ENCODE measurements around the gene ADI1.
"Not testable (repeated sequence)": the region's sequence is repeated elsewhere in the genome, so short reads cannot be mapped to it uniquely, and the experiment has no call there.

ADI1 gene

GRCh38 chr2:3448441-3448911, 70.9 kb downstream of the ADI1 start:
- DNase-seq (ENCODE audit: low read depth in 2 of 2), result not testable (repeated sequence)

- DNase-seq (ENCODE audit: low read depth in 2 of 2), result no peak
These were observed 71.5 kb downstream of the ADI1 start for GRCh38 chr2:3447789-3448317.

Measured in stimulated activated CD4-positive, alpha-beta T cell treated with anti-CD3 and anti-CD28 coated beads, Interleukin-15, amount 100 ng/mL, for 48 hours (primary cell).